ENCODE data around the gene NR5A1.

NR5A1 gene

DNA sequence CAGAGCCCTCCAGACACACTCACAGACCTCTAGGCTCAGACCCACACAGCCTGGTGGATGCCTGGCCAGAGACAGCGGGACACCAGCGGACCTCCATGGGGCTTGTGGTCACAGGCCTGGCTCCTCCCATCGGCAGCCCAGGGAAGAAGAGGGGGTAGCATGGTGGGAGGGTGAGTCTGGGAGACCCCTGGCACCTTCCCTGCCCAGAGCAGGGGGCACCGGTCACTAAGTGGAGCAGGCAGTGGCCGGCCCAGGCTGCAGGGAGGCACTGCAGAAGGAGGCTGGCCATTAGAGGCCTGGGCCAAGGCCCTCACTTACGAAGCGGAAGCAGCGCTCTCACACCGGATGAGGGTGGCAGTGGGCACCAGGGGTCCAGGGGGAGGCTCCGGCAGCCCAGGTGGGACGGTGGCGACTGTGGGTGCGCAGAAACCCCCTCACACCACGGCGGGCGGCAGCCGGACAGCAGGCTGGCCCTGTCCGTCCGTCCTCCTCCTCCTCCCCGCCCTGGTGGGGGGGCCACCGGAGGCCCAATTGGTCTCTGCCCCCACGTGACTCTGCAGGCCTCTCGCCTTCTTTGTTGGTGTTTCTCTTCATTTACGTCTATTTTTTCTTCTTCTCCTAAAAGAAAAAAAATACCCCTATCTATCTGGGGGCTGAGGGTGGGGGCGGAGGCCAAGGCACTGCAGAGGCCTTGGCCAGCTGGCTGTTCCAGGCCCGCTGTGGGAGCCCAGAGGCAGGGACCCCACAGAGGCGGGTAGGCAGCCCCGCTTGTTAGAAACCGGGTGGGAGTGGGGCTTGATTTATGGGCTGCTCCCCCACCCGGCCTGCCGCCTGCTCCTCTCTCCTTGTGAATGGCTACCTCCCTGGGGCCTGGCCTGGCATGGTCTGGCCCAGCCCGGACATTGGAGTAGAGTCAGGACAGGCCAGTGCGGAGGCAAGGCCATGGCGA, at the start of gene NR5A1:
TSS of gene NR5A1 (minus strand) at position 469 of the 949 bp plus-strand sequence. CDS start 4,004 bp downstream, outside the sequence.
- no peak for DNase-seq

DNA sequence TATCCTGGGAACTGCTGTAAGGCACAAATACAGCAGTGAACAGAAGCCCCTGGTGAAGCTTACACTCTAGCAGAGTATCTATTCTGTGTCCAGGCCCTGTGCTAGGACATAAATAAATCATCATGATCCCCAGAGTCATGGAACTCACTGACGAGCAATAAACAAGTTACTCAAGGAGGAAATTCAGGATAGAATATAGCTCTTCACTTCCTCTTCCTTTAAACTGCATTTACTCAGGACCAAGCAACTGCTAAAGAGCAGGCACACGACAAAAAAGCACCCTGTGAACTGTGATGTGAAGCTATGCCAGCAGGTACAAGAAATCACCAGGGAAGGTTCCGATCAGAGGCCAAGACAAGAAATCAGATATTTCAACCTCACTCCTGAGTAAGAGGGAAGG, 47.8 kb upstream of the NR5A1 start:
- no peak for DNase-seq

DNA sequence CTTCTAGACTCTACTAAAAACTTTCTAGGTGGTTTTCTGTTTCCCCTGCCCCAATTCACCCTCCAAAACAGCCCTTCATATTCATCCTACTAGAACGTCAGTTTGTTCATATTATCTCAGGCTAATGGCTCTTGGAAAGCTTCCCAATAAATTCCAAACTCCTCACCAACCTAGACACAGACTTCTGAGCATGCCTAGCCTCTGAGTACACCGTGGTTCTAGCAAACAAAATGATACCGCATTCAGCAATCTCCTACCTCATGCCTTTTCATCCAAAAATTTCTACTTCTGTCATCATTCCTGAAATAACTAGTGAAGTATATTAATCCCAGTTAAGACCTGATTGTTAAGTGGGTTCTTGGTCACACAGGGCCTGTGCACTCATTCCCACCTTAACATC, 46.5 kb upstream of the NR5A1 start:
- DNase-seq, result no peak

DNA sequence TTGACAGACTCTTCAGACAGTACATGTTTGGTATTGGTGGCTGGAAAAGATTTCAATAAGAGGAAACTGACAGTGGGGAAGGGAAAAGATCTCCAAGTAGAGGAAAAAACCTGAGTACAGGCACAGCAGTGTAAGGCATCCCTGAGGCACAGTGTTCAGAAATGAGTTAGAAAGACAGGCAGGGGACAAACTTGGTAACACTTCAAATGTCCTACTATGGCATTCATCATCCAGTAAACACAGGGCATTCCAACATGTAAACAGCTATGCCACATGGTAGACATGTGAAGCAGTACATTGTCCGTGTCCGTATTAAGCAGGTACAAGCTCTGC, 45.0 kb upstream of the NR5A1 start:
- DNase-seq, result no peak

DNA sequence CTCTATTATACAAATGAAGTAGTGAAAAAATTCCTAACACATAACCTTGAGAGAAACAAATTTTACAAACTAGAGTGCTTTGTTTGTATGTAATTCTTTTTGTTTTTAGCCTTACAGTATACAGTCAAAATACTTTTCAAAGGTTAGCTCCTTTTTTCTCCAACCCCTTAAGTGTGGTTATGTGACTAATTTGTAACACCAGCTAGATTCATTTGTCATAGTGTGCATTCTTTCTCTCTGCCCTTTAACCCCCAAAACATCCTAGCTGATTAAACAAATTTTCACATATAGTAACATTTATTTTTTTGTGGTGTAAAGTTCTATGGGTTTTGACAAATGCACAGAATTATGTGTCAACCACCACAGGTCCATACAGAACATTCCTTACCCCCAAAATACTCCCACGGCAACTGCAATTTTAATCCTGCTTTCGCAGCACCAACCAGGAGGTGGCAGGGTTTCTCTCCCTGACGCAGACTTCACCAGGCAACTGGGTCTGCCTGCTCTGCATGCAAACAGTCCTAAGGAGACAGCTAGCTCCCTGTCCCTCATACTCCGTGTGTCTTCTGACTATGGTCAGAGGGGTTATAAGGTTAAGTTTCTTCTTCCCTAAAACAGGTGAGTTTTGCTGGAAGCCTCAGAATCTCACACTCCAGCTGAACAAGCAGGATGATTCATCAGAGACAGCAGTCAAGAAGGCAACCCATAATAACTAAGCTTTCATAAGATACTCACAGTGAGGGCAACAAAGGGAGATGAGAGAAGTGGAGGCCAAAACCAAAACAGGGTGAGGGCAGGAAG, 44.5 kb upstream of the NR5A1 start:
- no peak for DNase-seq

DNA sequence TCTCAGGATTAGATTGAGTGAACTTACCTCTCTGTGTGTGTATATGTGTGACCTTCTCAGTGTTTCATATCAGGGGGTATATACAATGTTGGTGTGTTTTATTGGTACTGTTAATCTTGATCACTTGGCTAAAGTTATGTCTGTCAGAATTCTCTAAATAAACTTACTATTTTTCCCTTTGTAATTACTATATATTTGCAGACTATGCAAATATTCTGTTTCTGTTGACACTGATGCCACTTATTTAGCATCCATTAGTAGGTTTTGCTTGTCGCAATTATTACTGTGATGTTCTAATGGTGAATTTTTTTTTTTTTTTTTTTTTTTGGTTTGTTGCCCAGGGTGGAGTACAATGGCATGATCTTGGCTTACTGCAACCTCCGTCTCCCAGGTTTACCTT, 42.9 kb upstream of the NR5A1 start:
- no peak for DNase-seq

DNA sequence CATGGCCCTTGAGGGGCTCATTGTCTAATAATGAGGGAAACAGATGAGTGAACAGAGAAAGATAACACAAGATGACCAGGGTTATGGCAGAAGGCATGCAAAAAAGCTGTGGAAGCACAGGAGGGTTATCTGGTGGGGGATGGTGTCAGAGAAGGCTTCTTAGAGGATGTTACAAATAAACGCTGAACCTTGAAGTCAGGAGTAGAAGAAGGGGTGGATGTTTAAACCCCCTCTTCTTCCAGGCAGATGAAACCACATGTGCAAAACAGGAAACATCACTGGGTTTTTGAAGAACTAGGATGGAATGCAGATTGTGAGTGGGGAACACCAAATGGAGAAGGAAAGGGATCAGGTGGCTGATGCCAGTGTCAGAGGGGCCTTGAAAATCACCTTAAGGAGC, 41.8 kb upstream of the NR5A1 start:
- DNase-seq, result no peak

DNA sequence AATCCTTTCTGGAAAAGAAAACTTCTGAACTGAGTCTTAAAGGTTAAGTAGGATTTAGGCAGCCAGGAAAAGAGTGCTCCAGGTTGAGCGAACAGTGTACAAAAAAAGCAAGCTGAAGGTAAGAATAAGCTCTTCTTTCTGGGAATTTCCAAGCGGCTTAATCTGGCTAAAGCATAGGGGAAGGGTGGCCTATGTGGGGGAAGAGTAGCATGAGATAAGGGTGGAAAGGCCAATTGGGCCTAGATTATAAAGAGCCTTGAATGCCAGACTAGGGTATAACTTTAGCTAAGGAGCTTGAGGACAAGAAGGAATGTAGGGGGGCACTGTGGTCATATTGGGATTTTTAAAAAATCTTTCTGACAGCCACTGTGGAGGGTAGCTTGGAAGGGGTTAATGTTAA, 37.3 kb upstream of the NR5A1 start:
- DNase-seq, result no peak

DNA sequence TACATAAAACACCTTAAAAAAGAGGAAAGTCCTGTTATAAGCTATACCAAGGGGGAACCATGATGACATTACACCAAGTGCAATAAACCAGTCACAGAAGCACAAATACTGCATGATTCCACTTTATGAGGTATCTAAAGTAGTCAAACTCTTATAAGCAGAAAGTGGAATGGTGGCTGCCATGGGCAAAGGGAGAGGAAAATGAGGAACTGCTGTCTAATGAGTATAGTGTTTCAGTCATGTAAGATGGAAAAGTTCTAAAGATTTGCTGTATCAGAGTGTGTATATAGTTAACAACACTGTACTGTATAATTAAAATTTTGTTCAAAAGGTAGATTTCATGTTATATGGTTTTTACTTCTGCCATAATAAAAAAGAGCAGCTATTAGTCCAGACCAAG, 34.6 kb upstream of the NR5A1 start:
- DNase-seq, result no peak

DNA sequence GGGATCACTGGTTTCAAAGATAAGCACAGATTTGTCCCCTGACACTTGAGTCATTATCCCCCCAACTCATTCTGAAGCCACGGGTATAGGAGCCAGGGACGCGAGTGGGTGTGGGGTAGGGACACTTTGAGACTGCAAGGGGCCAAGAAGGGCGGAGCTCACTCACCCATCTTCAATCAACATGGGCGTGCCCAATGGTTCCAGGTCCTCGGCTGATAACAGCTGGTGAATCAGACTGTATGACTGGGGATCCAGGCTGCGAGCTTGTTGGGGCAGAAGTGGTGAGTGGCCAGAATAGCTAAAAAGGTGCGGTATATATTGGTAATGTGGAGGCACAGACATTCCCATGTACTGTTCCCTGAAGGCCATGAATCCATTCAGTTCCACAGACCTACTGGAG, 30.7 kb upstream of the NR5A1 start:
- DNase-seq, result no peak

DNA sequence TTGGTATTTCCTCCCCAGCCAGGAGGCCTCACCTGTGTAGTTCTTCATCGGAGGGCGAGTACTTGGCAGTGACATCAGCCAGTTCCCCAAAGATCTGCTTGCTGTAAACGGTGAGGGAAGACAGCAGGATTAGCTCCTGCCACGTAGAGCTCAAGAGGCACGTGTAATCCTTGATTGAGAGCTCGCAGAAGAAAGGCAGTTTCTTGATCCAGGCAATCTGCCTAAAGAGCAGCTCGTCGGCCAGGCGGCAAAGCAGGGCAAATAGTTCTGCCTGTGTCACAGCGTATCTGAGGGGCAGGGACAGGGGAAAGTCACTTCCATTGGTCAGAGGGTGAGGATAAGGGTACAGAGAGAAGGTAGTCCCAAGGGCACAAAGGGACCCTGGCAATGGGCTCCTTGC, 28.6 kb upstream of the NR5A1 start:
- DNase-seq, result no peak

DNA sequence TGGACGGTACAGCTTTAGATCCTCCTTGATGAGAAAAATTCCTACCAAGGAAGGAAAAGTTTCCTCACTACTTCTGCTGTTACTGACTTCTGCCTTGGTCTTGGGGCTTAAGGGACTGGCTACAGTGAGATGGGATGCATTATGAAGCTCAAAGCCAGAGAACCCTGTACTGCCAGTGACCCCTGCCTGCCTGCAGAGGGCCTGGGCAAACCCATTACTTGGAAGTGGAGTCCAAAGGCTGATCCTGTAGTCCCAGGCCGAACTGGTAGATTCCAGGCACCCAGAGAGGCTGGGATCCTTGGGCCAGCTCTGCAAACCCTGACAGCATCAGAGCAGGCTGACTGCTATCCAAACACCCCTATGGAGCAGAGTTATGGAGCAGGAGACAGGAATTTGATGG, 25.7 kb upstream of the NR5A1 start:
- DNase-seq, result no peak

DNA sequence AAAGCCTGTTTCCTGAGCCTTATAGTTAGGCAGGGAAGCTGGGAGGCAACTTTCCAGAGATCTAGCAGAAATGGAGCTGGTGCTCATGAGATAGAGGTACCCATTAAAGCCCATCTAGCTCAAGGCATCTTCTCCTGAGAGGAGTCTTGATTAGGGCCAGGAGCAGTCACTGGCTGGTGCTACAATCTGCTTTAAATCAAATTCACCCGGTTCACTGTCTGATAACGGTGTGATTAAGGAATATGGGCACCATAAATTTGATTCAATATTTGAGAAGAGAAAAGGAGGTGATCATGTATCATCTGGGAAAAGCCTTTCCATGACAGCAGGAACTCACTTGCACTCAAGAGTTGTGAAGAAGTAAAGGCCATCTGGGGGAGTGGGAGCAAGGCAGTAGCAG, 23.9 kb upstream of the NR5A1 start:
- no peak for DNase-seq

DNA sequence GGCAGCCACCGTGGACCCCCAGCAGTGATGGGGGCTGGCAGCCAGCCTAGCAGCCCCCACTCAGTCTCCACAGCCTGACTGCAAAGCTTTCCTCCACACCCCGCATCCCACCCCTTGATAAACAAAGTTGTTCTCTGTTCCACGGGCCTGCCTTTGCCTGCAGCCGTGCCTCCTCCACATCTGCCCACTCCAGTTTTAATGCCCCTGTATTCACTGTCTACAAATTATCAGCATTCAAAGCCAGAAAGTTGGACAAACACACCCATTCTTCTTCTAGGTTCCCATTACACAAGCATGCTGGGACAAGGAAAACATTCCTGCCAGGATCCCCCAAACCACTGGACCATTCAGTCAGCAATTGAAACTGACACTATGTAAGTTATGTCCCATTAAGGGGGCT, 23.0 kb upstream of the NR5A1 start:
- DNase-seq, result no peak

DNA sequence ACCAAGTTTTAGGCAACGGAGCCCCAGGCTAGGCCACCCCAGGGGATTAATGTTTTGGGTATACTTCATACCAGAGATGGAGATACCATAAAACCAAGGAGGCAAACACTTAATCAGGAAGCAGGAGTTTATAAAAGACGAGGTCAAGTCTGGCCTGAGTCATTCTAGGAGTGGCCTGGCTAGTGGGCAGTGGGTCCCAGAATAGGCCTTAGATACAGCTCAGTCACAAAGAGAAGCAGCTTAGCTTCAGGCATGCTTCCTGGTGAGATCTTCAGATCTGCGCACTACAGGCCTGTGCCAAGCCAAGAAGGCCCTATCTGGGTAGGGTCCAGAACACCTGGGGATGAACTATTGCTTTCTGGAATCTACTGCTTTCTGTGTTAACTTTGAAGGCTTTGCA, 20.6 kb upstream of the NR5A1 start:
- no peak for DNase-seq

DNA sequence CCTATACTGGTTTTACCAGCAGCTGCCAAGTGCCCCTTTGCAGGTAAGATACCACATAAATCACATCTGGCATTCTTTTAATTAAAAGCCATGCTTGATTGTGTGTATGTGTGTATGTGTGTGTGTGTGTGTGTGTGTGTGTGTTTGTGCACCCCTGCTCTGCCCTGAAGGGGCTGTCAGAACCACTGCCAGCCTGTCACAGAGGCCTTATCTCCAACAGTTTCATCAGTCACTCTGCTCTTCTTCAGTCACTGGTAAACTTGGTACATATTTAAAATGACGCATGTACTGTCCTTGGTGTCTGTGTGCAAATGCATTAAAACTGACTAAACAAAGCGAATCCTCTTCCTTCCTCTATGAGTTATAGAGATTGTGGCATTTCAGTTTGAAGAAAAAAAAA, 19.0 kb upstream of the NR5A1 start:
- DNase-seq, result no peak

DNA sequence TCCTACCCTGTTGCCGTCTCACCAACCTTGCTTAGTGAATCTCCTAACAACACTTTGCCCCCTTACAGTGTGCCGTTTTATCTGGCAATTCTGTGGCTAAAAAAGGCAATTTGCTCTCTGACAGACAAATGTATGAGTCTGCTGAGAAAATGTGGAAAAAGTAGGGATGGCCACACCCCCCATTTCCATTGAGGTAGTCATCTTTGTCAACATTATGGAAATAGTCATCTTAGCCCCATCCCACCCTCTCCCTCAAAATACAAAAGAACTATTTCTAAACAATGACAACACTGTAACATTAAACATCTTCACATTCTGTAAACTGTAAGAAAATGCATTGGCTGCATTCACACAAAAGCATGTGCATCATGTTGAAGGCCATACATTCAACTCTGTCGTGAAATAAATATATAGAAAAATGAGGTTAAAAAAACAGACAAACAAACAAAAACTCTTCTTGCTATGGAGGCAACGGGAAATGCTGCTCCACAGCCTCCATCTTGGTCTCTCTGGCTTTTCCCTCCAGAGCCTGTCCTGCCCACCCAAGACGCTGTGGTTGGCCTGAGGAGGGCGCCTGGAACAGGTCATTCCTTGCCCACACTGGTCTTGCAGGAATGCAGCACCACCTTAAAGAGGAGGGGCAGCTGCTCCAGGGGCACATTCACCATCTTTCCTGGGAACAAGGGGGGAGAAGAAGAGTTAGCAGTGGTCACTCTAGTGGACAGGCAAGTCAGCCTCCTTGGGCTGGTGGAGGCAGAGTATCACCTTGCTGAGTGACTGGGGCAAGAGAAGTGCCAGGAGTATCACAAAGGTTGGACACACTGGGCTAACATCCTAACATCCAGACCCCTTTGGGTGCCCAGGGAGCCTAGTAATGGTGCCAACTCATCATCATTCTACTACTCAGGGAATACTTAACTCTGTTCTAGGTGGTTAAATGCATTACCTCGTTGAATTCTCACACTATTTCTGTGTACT, 15.2 kb upstream of the NR5A1 start:
- no peak for DNase-seq

DNA sequence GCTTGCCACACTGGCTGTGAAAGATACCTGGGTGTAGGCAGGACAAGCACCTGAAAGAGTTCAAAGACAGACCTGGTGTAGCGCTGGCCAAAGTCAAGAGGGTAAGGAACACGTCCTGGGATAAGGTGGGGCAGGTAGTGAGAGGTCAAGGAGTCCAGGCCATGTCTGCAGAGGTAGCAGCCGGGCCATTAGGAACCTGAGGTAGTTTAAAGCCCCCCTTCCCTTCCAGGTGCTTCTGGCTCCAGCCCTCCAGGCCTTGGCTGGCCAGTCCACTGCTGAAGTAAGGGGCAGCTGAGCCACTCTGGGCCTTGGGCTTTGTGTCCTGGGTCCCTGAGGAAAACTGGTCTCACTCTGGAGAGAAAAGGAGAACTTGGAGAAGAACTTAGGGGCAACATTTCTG, 13.9 kb upstream of the NR5A1 start:
- DNase-seq, result no peak

DNA sequence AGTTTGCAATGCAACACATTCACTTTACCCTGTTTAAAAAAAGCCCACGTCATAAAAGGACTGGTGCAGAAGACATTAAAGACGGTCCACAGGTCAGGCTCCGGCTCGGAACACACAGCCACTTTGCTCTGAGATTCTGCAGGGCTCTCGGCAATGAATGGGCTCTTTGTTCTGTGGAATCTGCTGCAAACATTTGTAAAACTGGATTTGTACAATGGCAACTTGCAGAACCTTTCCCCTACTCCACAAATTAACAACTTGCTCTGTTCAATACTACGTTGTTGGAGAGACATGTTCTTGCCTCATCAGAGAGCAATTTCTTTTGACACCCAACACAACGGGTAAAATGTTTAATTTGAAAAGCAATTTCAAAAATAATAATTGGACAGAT, 13.0 kb upstream of the NR5A1 start:
- DNase-seq, result no peak

DNA sequence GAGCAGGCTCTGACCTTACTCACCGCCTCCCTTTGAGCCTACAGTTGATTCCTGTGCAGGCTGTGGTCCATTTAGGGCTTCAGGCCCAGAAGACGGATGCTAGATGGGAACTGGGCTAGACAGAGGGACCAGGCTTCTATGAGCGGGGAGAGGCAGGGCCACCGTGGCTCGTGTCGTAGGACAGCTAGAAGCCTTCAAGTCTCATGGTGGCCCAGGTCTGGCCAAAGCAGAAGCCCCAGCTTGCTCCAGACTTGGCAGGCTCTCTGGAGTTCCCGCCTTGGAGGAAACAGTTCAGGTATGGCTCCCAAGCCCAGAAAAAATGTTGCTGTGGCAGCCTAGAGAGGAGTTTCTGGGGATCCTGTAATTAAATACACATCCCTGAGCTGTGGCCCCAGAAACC, 10.9 kb upstream of the NR5A1 start:
- no peak for DNase-seq

DNA sequence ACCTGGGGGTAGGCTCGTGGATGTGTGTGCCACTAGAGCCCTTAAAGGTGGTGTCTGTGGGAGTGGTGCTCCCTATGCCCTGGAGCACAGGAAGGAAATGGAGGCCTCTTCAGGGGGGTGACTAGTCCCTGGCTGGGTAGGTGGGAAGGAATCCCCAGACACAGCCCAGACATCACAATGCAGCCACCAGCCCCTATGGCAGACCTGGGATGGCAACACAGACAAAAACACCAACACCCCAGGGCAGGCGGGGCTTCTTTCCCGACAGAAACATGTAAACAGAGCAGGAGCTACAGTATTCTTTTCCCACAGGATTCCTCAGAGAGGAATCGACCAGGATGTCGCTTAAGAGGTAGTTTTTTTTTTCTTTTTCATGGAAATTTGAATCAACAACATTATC, 10.4 kb upstream of the NR5A1 start:
- no peak for DNase-seq

DNA sequence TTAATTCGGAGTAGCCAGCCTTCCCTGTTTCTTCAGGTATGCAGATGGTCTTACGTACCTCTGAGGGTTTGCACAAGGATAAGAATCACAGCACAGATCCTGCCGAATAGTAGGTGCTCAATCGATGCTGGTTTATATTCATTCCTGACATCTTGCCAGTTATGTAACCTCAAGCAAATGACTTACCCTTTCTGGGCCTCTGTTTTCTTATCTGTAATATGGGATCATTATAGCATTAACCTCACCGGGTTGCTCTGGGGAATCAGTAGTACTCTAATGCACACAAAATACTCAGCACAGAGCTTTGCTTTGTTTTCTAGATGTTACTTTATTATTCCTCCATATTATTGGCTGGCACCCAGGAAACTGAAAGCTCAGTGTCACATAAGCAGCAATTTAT, 7.7 kb upstream of the NR5A1 start:
- DNase-seq, result no peak

DNA sequence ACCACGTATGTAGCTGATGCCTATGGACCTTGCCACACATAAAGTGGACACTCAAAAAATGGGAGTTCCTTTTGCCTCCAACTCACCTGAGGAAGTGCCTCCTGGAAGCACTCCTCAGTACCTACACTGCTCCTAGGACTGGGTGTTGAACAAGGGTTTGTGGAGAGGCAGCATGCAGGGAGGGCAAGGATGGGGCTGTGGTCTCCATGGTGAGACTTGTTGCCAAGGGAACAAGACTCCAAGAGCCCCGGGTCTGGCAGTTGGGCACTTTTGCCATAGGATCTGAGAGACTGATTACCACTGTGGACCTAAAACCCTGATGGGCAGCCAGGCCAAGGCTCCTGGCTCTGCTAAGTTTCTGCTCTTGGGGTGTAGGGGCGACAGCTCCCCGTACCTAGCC, 6.9 kb upstream of the NR5A1 start:
- peak; percentile 6 for DNase-seq

All from DMS79 (cell line).